CD14-positive monocyte (primary cell): ENCODE data around the gene KLRC1. TPM values are rescaled to one million over a fixed set of nuclear protein-coding genes. Genes with fewer than 3 reads are reported as not detected.

Source experiments
- polyA plus RNA-seq, 3 donors: library from polyadenylated mRNA; depleted of rRNA in 1 of 3; unstranded in 2 of 3; stranded (reverse) in 1 of 3; fragments of 300-500 nt in 2 of 3; fragments of >200 nt in 1 of 3; fragmentation: Illumina TruSeq in 2 of 3; gene quantifications; 1 replicate in 2 of 3; 2 replicates in 1 of 3; pipeline ENCODE4 v1.2.3, GENCODE V29; 2012 to 2021

The KLRC1 gene
- polyA plus RNA-seq, 3 donors, result not detected

Other genes starting within 250 kb of the KLRC1 start
- 100 to 1,000 TPM in 1 of 3 donors, 10 to 100 TPM in 2; 13.1 to 291 (median 15.5) TPM for gene GABARAPL1, start 240.5 kb downstream of the KLRC1 start, polyA plus RNA-seq
- under 1 TPM; 0.08 to 0.79 (median 0.51) TPM for gene KLRD1, start 145.5 kb downstream of the KLRC1 start, polyA plus RNA-seq
- gene KLRK1, start 63.3 kb downstream of the KLRC1 start, polyA plus RNA-seq, result 1 to 10 TPM in 2 of 3 donors, under 1 TPM in 1; 0.05 to 1.3 (median 1.3) TPM
- gene KLRC4, start 43.6 kb downstream of the KLRC1 start, polyA plus RNA-seq, result not detected
- not detected for gene KLRC3, start 32.8 kb downstream of the KLRC1 start, polyA plus RNA-seq
- not detected for gene KLRC2, start 17.4 kb downstream of the KLRC1 start, polyA plus RNA-seq
- 1 to 10 TPM in 1 of 3 donors, under 1 TPM in 2; 0.30 to 2.5 (median 0.37) TPM for gene EIF2S3B, start 52.5 kb upstream of the KLRC1 start, polyA plus RNA-seq
- 10 to 100 TPM in 2 of 3 donors, 1 to 10 TPM in 1; 6.9 to 23.5 (median 19.5) TPM for gene MAGOHB, start 160.2 kb upstream of the KLRC1 start, polyA plus RNA-seq
- not detected for gene STYK1, start 220.7 kb upstream of the KLRC1 start, polyA plus RNA-seq